OCI-M2 (cell line): ENCODE results near the gene RBM5.
"Not testable (repeated sequence)": the region's sequence is repeated elsewhere in the genome, so short reads cannot be mapped to it uniquely, and the experiment has no call there.

Experiments used
- DNase-seq: peaks from one replicate; lab custom pipeline; 2025; ENCODE audit not compliant: unreplicated experiment; lab: John Stamatoyannopoulos, UW

The RBM5 gene

DNA sequence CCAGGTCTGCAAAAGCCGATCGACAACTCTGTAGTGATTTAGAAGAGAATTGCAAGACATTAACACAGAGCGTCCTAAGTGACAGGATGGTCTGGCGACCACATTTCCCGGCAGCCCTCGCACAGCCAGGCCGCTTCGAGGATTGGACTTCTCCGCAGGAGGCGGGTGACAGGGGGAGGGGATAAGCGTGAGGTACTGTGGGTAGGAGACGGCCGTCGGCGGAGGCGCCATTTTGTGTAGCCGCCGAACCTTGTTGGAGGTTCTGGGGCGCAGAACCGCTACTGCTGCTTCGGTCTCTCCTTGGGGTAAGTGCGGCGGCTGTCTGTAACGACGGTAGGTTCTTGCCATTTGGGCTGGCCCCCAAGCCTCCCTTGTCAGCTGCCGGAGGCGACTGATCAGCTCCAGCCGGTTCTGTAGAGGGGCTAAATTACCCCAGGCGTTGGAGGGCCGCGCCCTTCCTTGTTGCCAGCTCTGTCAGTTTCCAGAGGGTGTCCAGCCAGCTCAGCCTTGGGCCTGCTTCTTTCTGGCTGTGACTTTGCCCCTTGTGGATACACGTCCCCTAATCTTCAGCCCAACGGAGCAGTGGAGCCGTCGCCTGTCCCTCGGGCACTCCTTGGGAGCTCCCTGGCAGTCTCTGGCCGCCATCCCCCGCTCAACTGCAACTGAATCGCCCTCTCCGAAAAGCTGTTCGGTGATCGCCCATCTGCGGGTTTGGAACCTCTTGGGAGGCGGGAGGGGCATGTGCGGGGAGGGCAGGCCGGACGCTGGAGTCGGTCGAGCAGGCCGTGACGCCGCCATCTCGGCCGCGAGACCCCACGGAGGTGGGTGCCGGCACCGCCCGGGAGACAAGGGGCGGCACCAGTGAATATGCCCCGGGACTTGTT lies at the start of gene RBM5:
RBM5 (plus strand) TSS at position 195 of the 884 bp plus-strand sequence. CDS start 1,516 bp downstream, outside the sequence.
- peak; percentile 12 for DNase-seq

- no peak for DNase-seq
Measured at GRCh38 chr3:50044976-50045375, 43.7 kb upstream of the RBM5 start.

GRCh38 chr3:50047426-50047825 lies 41.3 kb upstream of the RBM5 start:
- DNase-seq: no peak

- DNase-seq: no peak
Measured at GRCh38 chr3:50050361-50050760, 38.4 kb upstream of the RBM5 start.

- DNase-seq: no peak
Measured at GRCh38 chr3:50057756-50058155, 31.0 kb upstream of the RBM5 start.

GRCh38 chr3:50068134-50068533 lies 20.6 kb upstream of the RBM5 start:
- DNase-seq: no peak

DNA sequence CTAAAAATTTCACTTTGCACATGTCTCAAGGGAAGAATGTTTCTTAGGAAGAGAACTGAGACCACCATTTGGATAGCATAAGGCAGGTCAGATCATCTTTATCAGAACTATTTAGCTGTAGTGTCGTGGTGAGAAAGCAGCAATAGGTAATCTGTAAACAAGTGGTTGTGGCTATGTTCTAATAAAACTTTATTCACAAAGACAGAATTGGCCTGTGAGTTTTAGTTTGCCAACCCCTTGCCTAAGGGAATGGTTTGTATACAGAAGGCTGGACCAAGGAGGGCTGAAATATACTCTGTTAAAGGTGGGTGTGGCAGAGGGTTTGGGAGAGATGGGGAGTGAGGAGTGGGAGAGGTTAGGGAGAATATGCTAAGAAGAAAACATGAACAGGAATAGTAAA lies 10.6 kb upstream of the RBM5 start:
- no peak for DNase-seq

DNA sequence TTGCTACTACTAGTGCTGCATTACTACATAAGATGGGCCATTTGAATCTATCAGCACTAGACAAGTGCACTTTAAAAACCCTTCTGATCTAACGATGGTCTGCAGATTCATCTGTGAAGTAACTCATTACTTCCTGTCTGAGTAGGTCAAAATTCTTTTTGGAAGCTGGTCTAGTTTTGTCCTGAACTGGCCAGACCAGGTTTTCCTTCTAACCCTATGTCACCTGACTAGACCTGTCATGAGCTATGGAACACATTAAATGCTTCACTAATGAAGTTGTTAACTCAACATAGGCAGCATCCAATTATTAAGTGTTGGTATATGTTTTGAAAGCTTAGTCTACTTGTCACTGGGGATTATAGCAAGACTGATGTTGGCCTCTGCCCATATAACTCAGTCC lies 10.1 kb upstream of the RBM5 start:
- DNase-seq: no peak

DNA sequence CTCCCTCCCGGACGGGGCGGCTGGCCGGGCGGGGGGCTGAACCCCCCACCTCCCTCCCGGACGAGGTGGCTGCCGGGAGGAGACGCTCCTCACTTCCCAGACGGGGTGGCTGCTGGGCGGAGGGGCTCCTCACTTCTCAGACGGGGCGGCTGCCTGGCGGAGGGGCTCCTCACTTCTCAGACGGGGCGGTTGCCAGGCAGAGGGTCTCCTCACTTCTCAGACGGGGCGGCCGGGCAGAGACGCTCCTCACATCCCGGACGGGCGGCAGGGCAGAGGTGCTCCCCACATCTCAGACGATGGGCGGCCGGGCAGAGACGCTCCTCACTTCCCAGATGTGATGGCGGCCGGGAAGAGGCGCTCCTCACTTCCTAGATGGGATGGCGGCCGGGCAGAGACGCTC lies 3.8 kb upstream of the RBM5 start:
- not testable (repeated sequence) for DNase-seq

- DNase-seq: no peak
Measured at GRCh38 chr3:50089609-50089945, 858 bp downstream of the RBM5 start.

- no peak for DNase-seq
Measured at GRCh38 chr3:50090984-50091383, 2.3 kb downstream of the RBM5 start.

- DNase-seq: no peak
Measured at GRCh38 chr3:50095352-50095998, 6.8 kb downstream of the RBM5 start.

DNA sequence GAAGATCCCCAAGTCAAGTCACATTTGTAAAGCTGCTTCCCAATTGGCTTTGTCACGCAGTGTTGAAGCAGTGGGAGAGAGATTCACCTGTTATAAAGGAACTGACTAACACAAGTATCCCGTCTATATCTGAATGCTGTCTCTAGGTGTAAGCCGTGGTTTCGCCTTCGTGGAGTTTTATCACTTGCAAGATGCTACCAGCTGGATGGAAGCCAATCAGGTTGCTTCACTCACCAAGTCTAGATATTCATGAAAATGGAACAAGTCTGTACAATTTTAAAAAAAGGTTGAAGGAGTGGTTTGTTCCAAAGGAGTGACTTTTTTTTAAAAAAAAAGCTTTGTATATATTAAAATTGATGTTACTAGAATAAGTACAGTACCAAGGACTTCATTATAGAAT lies 11.7 kb downstream of the RBM5 start:
- DNase-seq: no peak

- no peak for DNase-seq
Measured at GRCh38 chr3:50100956-50101845, 12.5 kb downstream of the RBM5 start.

DNA sequence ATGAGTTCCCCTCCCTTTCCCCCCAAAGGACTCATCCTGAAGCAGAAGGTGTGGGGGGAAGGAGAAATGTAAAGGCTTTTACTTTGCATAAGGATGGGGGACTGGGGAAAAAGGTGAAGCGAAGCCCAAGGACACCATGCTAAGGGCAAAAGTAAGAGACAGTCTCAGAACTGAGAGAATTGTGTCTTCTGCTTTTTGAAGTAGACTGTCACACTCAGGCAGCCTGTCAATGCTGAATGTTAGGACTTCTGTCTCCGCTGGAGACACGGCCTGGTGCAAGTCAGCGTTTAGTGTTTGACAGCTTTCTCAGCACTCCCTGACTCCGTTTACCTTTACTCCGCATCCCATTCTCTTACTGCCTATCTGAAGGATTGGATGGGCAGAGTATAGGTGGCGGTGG lies 13.8 kb downstream of the RBM5 start:
- DNase-seq: no peak

- DNase-seq: no peak
Measured at GRCh38 chr3:50111757-50112156, 23.0 kb downstream of the RBM5 start.

- no peak for DNase-seq
Measured at GRCh38 chr3:50112462-50112861, 23.7 kb downstream of the RBM5 start.

DNA sequence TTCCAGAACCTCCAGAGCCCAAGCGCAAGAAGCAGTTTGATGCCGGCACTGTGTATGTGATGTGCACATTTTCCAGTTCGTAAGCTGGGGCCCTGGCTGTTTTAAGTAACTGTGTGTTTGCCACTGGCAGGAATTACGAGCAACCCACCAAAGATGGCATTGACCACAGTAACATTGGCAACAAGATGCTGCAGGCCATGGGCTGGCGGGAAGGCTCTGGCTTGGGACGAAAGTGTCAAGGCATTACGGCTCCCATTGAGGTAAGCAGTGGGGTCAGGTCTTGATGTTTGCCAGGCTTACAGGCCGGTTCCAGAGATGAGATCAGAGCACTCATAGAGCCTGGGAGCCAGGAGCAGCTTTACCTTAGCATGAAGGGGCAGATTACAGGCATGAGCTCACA lies 28.4 kb downstream of the RBM5 start:
- DNase-seq: no peak

- no peak for DNase-seq
Measured at GRCh38 chr3:50118237-50118636, 29.5 kb downstream of the RBM5 start.

DNA sequence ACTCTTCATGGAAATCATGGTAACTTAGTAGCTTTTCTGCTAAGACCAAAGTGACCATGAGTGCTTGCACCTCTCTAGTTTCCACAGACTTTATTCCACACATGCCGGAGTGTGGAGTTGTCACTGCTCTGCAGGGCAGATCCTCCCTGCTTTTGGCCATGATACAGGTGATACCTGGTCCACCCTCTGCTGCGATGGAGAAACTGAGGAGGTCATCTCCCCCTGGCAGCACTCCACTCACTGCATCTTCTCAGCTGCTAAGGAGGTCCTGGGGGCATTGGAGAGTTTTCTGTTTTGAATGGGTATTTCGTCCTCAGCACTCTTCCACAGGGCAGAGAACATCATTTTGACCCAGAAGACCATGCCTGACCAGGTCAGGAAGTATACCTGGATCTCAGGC lies 31.1 kb downstream of the RBM5 start:
- DNase-seq: no peak

DNA sequence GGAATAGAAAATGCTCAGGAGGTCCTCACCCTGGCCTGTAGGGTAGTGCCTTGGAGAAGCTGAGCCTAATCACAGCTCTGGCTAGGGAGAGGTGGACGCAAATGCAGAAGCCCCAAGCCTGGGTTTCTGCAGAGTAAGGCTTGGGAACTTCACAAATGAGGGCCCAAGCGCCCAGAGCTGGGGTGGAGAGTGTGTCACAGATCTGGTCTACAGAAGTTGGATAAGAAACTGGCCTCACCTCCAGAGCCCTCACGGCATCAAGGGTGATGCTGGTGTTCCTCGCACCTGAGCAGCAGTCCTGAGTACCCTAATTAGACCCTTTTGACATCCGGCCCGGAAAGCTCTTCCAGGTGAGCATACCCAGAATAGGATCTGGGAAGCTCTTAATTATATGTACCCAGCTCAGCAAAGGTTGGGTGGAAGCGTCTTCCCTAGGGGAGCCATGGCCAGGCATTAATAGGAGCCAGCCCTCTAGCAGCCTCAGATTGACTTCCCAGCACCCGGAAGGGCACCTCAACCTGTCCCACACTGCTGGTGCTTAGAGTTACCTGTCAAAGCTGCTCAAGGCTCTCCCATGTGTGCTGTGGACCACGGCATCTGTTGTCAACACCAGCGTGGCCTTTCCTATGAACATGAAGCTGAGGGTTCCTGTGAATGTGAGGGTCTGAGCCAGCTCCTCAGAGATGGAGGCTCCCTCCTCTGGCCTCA lies 31.8 kb downstream of the RBM5 start:
- no peak for DNase-seq
